ENCODE data around the gene DISC1.
"Not testable (repeated sequence)": the region's sequence is repeated elsewhere in the genome, so short reads cannot be mapped to it uniquely, and the experiment has no call there.

The DISC1 gene

DNA sequence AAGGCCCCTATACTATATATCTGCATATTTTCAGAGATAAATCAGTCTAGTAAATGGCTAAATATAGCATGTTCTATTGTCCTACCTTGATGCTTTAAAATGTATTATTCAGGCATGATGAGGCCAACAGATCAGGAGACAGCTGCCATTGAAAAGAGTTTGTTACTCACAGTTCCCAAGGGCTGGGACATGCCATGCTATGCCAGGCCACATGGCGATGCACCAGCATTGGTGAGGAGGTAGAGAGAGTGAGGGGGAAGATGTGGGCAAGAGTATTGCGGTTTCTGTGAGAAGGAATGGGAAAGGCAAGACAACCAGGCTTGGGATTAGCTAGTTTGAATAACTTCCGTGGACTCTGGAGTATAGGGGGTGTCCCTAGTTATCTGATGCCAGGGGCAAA is 316.5 kb downstream of the DISC1 start:
- no peak for DNase-seq (ENCODE audit: low read depth in 1 of 2, low spot score in 1 of 2)
- H3K27me3 ChIP-seq (ENCODE audit: insufficient read depth, poor library complexity, severe bottlenecking): no peaks in the 10 kb centered on the region
- TF ChIP-seq POLR2AphosphoS5 (IDR thresholded peaks at IDR 0.05; ENCODE audit: low read depth) (no peak), SPI1 (IDR thresholded peaks at IDR 0.05; ENCODE audit: borderline replicate concordance, low read depth) (no peak), REST (IDR thresholded peaks at IDR 0.05; ENCODE audit: insufficient replicate concordance, low read depth) (no peak), GABPA (IDR thresholded peaks at IDR 0.05; ENCODE audit: low read depth) (no peak)
- TF ChIP-seq, protein P1, sequence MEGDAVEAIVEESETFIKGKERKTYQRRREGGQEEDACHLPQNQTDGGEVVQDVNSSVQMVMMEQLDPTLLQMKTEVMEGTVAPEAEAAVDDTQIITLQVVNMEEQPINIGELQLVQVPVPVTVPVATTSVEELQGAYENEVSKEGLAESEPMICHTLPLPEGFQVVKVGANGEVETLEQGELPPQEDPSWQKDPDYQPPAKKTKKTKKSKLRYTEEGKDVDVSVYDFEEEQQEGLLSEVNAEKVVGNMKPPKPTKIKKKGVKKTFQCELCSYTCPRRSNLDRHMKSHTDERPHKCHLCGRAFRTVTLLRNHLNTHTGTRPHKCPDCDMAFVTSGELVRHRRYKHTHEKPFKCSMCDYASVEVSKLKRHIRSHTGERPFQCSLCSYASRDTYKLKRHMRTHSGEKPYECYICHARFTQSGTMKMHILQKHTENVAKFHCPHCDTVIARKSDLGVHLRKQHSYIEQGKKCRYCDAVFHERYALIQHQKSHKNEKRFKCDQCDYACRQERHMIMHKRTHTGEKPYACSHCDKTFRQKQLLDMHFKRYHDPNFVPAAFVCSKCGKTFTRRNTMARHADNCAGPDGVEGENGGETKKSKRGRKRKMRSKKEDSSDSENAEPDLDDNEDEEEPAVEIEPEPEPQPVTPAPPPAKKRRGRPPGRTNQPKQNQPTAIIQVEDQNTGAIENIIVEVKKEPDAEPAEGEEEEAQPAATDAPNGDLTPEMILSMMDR (IDR thresholded peaks at IDR 0.05; ENCODE audit: insufficient read depth, low read length): no peak
- no peak overlapping the region for H3K27ac ChIP-seq (replicated peaks)
- H3K4me3 ChIP-seq (replicated peaks; ENCODE audit: insufficient read depth, low read length): no peak overlapping the region

- DNase-seq (ENCODE audit: low read depth in 1 of 2, low spot score in 1 of 2); H3K4me3 ChIP-seq (replicated peaks; ENCODE audit: insufficient read depth, low read length); H3K27ac ChIP-seq (replicated peaks); H3K27me3 ChIP-seq (ENCODE audit: insufficient read depth, poor library complexity, severe bottlenecking): not testable (repeated sequence)
These were observed 321.5 kb downstream of the DISC1 start for GRCh38 chr1:231948102-231948501.

- no peaks in the 10 kb centered on the region for H3K27me3 ChIP-seq (ENCODE audit: insufficient read depth, poor library complexity, severe bottlenecking)
- no peak overlapping the region for H3K27ac ChIP-seq (replicated peaks)
- TF ChIP-seq, protein P1 (IDR thresholded peaks at IDR 0.05; ENCODE audit: insufficient read depth, low read length): no peak
- TF ChIP-seq GABPA (IDR thresholded peaks at IDR 0.05; ENCODE audit: low read depth): no peak
- TF ChIP-seq REST (IDR thresholded peaks at IDR 0.05; ENCODE audit: insufficient replicate concordance, low read depth): no peak
- TF ChIP-seq POLR2AphosphoS5 (IDR thresholded peaks at IDR 0.05; ENCODE audit: low read depth): no peak
- no peak for TF ChIP-seq SPI1 (IDR thresholded peaks at IDR 0.05; ENCODE audit: borderline replicate concordance, low read depth)
- H3K4me3 ChIP-seq (replicated peaks; ENCODE audit: insufficient read depth, low read length): no peak overlapping the region
- DNase-seq (ENCODE audit: low read depth in 1 of 2, low spot score in 1 of 2): no peak
These were observed 322.9 kb downstream of the DISC1 start for GRCh38 chr1:231949277-231950091.

GRCh38 chr1:231950331-231951128 is 323.9 kb downstream of the DISC1 start:
- H3K27me3 ChIP-seq (ENCODE audit: insufficient read depth, poor library complexity, severe bottlenecking): no peaks in the 10 kb centered on the region
- no peak for DNase-seq (ENCODE audit: low read depth in 1 of 2, low spot score in 1 of 2)
- no peak overlapping the region for H3K27ac ChIP-seq (replicated peaks)
- no peak overlapping the region for H3K4me3 ChIP-seq (replicated peaks; ENCODE audit: insufficient read depth, low read length)
- TF ChIP-seq SPI1 (IDR thresholded peaks at IDR 0.05; ENCODE audit: borderline replicate concordance, low read depth): no peak
- TF ChIP-seq POLR2AphosphoS5 (IDR thresholded peaks at IDR 0.05; ENCODE audit: low read depth): no peak
- no peak for TF ChIP-seq GABPA (IDR thresholded peaks at IDR 0.05; ENCODE audit: low read depth)
- TF ChIP-seq REST (IDR thresholded peaks at IDR 0.05; ENCODE audit: insufficient replicate concordance, low read depth): no peak
- TF ChIP-seq, protein P1 (IDR thresholded peaks at IDR 0.05; ENCODE audit: insufficient read depth, low read length): no peak

Measured in HL-60 (cell line).